Gastrocnemius medialis (tissue), 4 donors: ENCODE results near the gene CDC25B.

Experiments
- POLR2A ChIP-seq, 2 donors: fragments of 450-650 bp; IDR thresholded peaks; one replicate each; pipeline ENCODE4 v1.6.1; 2017; ENCODE audit warnings: antibody characterized with exemption in 2 of 2, mild to moderate bottlenecking in 2 of 2, moderate library complexity in 2 of 2
- TF ChIP-seq, protein P1 (sequence below), 5 experiments: fragments of 450-650 bp in 3 of 5; fragments of 200-600 bp in 2 of 5; sonication (generic) in 2 of 5; IDR thresholded peaks in 4 of 5; conservative IDR thresholded peaks in 1 of 5; 1 replicate in 4 of 5; 2 replicates in 1 of 5; pipeline ENCODE4 v1.5.1; 2016 to 2019; ENCODE audit warnings: antibody characterized with exemption in 5 of 5, mild to moderate bottlenecking in 3 of 5, moderate library complexity in 3 of 5

DNA sequence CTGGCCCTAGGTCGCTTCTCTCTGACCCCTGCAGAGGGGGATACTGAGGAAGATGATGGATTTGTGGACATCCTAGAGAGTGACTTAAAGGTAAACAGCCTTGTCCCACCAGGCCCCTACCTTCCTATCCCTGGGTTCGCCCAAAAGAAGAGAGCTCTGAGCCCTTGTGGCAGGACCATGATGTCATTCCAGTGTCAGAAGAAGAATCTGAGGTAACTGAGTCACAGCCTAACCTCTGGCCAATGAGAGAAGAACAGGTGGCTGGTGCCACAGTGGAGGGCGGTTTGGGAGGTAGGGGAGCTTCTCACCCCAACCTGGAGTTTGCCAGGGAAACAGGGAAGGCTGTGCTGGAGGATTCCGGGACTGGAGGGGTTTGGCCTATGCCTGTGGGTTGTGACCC lies 5.2 kb downstream of the CDC25B start:
- TF ChIP-seq, protein P1, sequence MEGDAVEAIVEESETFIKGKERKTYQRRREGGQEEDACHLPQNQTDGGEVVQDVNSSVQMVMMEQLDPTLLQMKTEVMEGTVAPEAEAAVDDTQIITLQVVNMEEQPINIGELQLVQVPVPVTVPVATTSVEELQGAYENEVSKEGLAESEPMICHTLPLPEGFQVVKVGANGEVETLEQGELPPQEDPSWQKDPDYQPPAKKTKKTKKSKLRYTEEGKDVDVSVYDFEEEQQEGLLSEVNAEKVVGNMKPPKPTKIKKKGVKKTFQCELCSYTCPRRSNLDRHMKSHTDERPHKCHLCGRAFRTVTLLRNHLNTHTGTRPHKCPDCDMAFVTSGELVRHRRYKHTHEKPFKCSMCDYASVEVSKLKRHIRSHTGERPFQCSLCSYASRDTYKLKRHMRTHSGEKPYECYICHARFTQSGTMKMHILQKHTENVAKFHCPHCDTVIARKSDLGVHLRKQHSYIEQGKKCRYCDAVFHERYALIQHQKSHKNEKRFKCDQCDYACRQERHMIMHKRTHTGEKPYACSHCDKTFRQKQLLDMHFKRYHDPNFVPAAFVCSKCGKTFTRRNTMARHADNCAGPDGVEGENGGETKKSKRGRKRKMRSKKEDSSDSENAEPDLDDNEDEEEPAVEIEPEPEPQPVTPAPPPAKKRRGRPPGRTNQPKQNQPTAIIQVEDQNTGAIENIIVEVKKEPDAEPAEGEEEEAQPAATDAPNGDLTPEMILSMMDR (IDR thresholded peaks at IDR 0.05 in 4 of 5, conservative IDR thresholded peaks at IDR 0.05 in 1 of 5): no peak
- TF ChIP-seq POLR2A (IDR thresholded peaks at IDR 0.05): no peak
